Spleen (tissue), 7 donors: Measurements from ENCODE around the gene TNNI3.
"Not testable (repeated sequence)": the region's sequence is repeated elsewhere in the genome, so short reads cannot be mapped to it uniquely, and the experiment has no call there.

Experiments
- CTCF ChIP-seq, 11 experiments: fragments of 200-600 bp in 7 of 11; fragments of 450-650 bp in 4 of 11; sonication (generic) in 4 of 11; IDR thresholded peaks in 8 of 11; conservative IDR thresholded peaks in 3 of 11; 1 replicate in 7 of 11; 2 replicates in 4 of 11; pipeline versions ENCODE4 v1.4.0 to v1.8.0; 2016 to 2021; ENCODE audit warnings: antibody characterized with exemption in 11 of 11, inconsistent platforms in 4 of 11, mild to moderate bottlenecking in 1 of 11
- POLR2A ChIP-seq, 3 donors: fragments of 450-650 bp; IDR thresholded peaks; one replicate each; pipeline ENCODE4 v1.5.1; 2017; ENCODE audit warnings: antibody characterized with exemption in 3 of 3, mild to moderate bottlenecking in 1 of 3
- POLR2AphosphoS5 ChIP-seq, 3 donors: sonication (generic); formaldehyde crosslinking; IDR thresholded peaks; one replicate each; pipeline ENCODE4 v1.5.1; 2017; ENCODE audit warnings: antibody characterized with exemption in 3 of 3
- donor health status: DM: no; HTN: no; CAD: no; lungs with moderate emphysema.
- donor health status: DM: no; HTN: no; CAD: no.
- donor health status: DM: no; HTN: no; CAD: no.

GRCh38 chr19:55107252-55107651 is 50.3 kb downstream of the TNNI3 start:
- not testable (repeated sequence) for TF ChIP-seq CTCF (IDR thresholded peaks at IDR 0.05 in 8 of 11, conservative IDR thresholded peaks at IDR 0.05 in 3 of 11); POLR2A (IDR thresholded peaks at IDR 0.05); POLR2AphosphoS5 (IDR thresholded peaks at IDR 0.05)
